MM.1S (cell line): ENCODE results near the gene CXXC4.

Experiments
- DNase-seq: peaks from one replicate; pipeline ENCODE4 v3.0.0-alpha.2; 2015
- H2AFZ ChIP-seq: fragments of 300-600 bp; sonication (generic); 2 replicates; pipeline ENCODE4 v1.6.0; 2016; ENCODE audit warnings: antibody characterized with exemption, low read length
- H3F3A ChIP-seq: fragments of 300-600 bp; sonication (generic); 2 replicates; pipeline ENCODE4 v1.6.1; 2016; ENCODE audit warnings: mild to moderate bottlenecking, antibody characterized with exemption, low read length, moderate library complexity, mixed read lengths; ENCODE audit not compliant: insufficient read depth
- H3K27ac ChIP-seq: fragments of 300-600 bp; sonication (generic); 2 replicates; pipeline ENCODE4 v1.5.1; 2016; ENCODE audit warnings: mild to moderate bottlenecking, low read length
- H3K27me3 ChIP-seq: fragments of 300-600 bp; sonication (generic); replicated peaks from 2 replicates; pipeline ENCODE4 v1.6.0; 2016; ENCODE audit warnings: low read length; ENCODE audit not compliant: insufficient read depth
- H3K36me3 ChIP-seq: fragments of 300-600 bp; sonication (generic); replicated peaks from 2 replicates; pipeline ENCODE4 v1.6.1; 2016; ENCODE audit warnings: mild to moderate bottlenecking, low read length, mixed read lengths; ENCODE audit not compliant: insufficient read depth
- H3K4me1 ChIP-seq: fragments of 300-600 bp; sonication (generic); 2 replicates; pipeline ENCODE4 v1.6.1; 2016; ENCODE audit warnings: low read length, mixed read lengths
- H3K4me2 ChIP-seq: fragments of 300-600 bp; sonication (generic); 2 replicates; pipeline ENCODE4 v1.6.0; 2016; ENCODE audit warnings: low read depth, low read length
- H3K4me3 ChIP-seq: fragments of 300-600 bp; sonication (generic); 2 replicates; pipeline ENCODE4 v1.5.1; 2016; ENCODE audit warnings: low read length, mixed read lengths
- H3K79me2 ChIP-seq: fragments of 300-600 bp; sonication (generic); 2 replicates; pipeline ENCODE4 v1.6.1; 2016; ENCODE audit warnings: mixed run types, low read length, mixed read lengths
- H3K9ac ChIP-seq: fragments of 300-600 bp; sonication (generic); 2 replicates; pipeline ENCODE4 v1.6.1; 2016; ENCODE audit warnings: low read length, mixed read lengths
- H3K9me2 ChIP-seq: fragments of 300-600 bp; sonication (generic); replicated peaks from 2 replicates; pipeline ENCODE4 v1.6.1; 2016; ENCODE audit warnings: mild to moderate bottlenecking, low read length, mixed read lengths; ENCODE audit not compliant: insufficient read depth
- H3K9me3 ChIP-seq: fragments of 300-600 bp; sonication (generic); replicated peaks from 2 replicates; pipeline ENCODE4 v1.6.1; 2016; ENCODE audit warnings: mild to moderate bottlenecking, low read length, mixed read lengths; ENCODE audit not compliant: insufficient read depth
- H4K20me1 ChIP-seq: fragments of 300-600 bp; sonication (generic); 2 replicates; pipeline ENCODE4 v1.6.1; 2016; ENCODE audit warnings: mild to moderate bottlenecking, low read length, moderate library complexity, mixed read lengths; ENCODE audit not compliant: insufficient read depth
- EZH2 ChIP-seq: fragments of 300-600 bp; sonication (generic); optimal IDR thresholded peaks from 2 replicates; pipeline ENCODE3; 2017; ENCODE audit warnings: low read depth, mild to moderate bottlenecking, antibody characterized with exemption, low read length, mixed read lengths
- EZH2phosphoT487 ChIP-seq: fragments of 300-600 bp; sonication (generic); IDR thresholded peaks from 2 replicates; pipeline ENCODE4 v1.6.1; 2018; ENCODE audit warnings: antibody characterized with exemption, low read length
- TF ChIP-seq, protein P1 (sequence below): fragments of 300-600 bp; sonication (generic); IDR thresholded peaks from 2 replicates; pipeline ENCODE4 v1.5.1; 2016; ENCODE audit warnings: antibody characterized with exemption, low read length, mixed read lengths

The CXXC4 gene

DNA sequence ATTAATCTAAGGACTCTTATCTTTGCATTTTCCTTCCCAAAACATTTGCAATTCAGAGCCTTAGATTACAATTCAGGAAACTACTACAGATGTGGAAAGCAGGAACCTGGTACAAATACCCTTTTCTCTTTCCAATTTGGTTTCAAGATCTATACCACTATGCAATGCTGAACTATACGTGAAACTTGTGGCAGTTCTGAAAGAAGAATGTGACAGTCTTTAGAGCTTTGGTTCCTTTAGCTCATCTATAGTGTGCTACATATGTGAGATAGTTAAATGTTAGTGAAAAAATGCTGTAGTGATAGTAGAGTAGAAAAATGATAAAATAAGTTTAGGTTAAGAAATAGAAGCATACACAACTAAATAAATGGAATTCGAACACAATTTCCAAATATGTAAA, 50.0 kb downstream of the CXXC4 start:
- no peaks in the 10 kb centered on the region for H3F3A ChIP-seq
- H3K9me2 ChIP-seq = no peaks in the 10 kb centered on the region
- no peaks in the 10 kb centered on the region for H3K36me3 ChIP-seq
- DNase-seq = no peak
- no peaks in the 10 kb centered on the region for H3K4me1 ChIP-seq
- no peaks in the 10 kb centered on the region for H4K20me1 ChIP-seq
- no peaks in the 10 kb centered on the region for H3K9me3 ChIP-seq
- no peaks in the 10 kb centered on the region for H3K79me2 ChIP-seq
- H3K4me2 ChIP-seq = no peak overlapping the region
- no peak overlapping the region for H3K9ac ChIP-seq
- no peaks in the 10 kb centered on the region for H3K27me3 ChIP-seq
- TF ChIP-seq, protein P1, sequence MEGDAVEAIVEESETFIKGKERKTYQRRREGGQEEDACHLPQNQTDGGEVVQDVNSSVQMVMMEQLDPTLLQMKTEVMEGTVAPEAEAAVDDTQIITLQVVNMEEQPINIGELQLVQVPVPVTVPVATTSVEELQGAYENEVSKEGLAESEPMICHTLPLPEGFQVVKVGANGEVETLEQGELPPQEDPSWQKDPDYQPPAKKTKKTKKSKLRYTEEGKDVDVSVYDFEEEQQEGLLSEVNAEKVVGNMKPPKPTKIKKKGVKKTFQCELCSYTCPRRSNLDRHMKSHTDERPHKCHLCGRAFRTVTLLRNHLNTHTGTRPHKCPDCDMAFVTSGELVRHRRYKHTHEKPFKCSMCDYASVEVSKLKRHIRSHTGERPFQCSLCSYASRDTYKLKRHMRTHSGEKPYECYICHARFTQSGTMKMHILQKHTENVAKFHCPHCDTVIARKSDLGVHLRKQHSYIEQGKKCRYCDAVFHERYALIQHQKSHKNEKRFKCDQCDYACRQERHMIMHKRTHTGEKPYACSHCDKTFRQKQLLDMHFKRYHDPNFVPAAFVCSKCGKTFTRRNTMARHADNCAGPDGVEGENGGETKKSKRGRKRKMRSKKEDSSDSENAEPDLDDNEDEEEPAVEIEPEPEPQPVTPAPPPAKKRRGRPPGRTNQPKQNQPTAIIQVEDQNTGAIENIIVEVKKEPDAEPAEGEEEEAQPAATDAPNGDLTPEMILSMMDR = no peak
- TF ChIP-seq EZH2phosphoT487 (no peak), EZH2 (no peak)
- no peak overlapping the region for H3K4me3 ChIP-seq
- H3K27ac ChIP-seq = no peak overlapping the region
- no peak overlapping the region for H2AFZ ChIP-seq

DNA sequence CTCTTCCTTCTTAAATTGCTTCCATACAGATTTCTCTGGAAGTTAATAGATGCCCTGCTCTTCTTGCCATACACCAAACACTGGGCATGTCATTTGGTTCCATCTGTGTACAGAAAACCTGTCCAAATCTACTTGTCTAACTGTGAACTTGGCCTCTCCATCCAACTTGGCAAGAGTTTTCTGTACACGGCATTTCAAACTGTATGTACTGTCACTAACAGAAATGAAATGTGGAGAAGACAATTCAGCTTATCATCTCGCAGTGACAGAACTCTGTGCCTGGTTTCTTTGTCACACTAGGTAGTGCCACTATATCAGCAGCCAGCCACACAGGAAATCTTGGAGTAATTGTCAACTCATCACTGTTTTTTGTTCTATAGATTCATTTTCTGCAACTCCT, 58.2 kb downstream of the CXXC4 start:
- Histone ChIP-seq H3K27ac (no peak overlapping the region), H3F3A (no peaks in the 10 kb centered on the region), H4K20me1 (no peaks in the 10 kb centered on the region), H3K4me2 (no peak overlapping the region), H3K9ac (no peak overlapping the region), H3K36me3 (no peaks in the 10 kb centered on the region), H2AFZ (no peak overlapping the region), H3K27me3 (no peaks in the 10 kb centered on the region), H3K4me1 (no peaks in the 10 kb centered on the region), H3K79me2 (no peaks in the 10 kb centered on the region), H3K9me2 (no peaks in the 10 kb centered on the region), H3K9me3 (no peaks in the 10 kb centered on the region), H3K4me3 (no peak overlapping the region)
- no peak for TF ChIP-seq EZH2
- TF ChIP-seq, protein P1 = no peak
- no peak for TF ChIP-seq EZH2phosphoT487
- no peak for DNase-seq

DNA sequence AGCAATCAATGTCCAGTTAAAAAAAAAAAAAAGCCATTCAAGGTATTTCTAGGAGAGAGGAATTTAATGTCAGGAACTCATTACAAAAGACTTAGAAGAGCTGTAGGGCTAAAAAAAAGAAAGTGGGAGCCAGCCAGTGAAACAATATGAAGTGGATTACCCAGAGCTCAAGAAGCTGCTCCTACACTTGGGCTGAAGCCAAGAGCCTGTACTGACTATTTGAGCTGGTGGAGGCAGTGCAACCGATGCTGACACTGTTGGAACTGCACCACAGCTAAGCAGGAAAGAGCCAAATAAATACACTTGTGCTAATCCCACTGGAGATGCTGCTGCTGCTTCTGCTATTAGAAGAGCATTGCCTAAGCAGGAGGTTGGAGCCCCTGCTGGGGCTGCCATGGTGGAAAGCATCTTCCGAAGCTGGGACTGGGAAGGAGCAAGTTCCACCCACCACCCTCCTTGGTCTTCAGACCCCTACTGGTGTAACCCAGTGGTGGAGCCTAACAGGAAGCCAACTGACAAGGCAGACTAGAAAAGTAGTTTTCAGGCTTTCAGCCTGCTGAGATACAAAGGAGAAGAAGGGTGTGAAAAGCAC, 65.4 kb downstream of the CXXC4 start:
- Histone ChIP-seq H3K36me3 (no peaks in the 10 kb centered on the region), H3F3A (no peaks in the 10 kb centered on the region), H3K4me2 (no peak overlapping the region), H3K9me3 (no peaks in the 10 kb centered on the region), H3K27ac (no peak overlapping the region), H2AFZ (no peak overlapping the region), H3K9me2 (no peaks in the 10 kb centered on the region), H3K79me2 (no peaks in the 10 kb centered on the region), H4K20me1 (no peaks in the 10 kb centered on the region), H3K4me1 (no peaks in the 10 kb centered on the region), H3K4me3 (no peak overlapping the region), H3K9ac (no peak overlapping the region), H3K27me3 (no peaks in the 10 kb centered on the region)
- DNase-seq = no peak
- TF ChIP-seq EZH2 (no peak), EZH2phosphoT487 (no peak)
- TF ChIP-seq, protein P1 = no peak
